Activated naive CD8-positive, alpha-beta T cell treated with anti-CD3 and anti-CD28 coated beads, Interleukin-2, amount 50 U/mL, for 24 hours (primary cell): ENCODE data around the gene MPND.

Source experiments
- ATAC-seq: fragments of 150-1000 bp; cut with Tn5 transposase; one replicate; pipeline ENCODE4 v1.10.0; 2021
- DNase-seq: peaks from one replicate; pipeline ENCODE4 v3.0.0; 2021
- H3K27ac Mint-ChIP-seq: one replicate; pipeline ENCODE4 v1.8.0; 2021; ENCODE audit warnings: mild to moderate bottlenecking, mixed read lengths
- H3K27me3 Mint-ChIP-seq: one replicate; pipeline ENCODE4 v1.8.0; 2021; ENCODE audit warnings: mixed read lengths
- H3K36me3 Mint-ChIP-seq: one replicate; pipeline ENCODE4 v1.8.0; 2021; ENCODE audit warnings: low read depth, mixed read lengths
- H3K4me1 Mint-ChIP-seq: one replicate; pipeline ENCODE4 v1.8.0; 2021; ENCODE audit warnings: mixed read lengths
- H3K4me3 Mint-ChIP-seq: one replicate; pipeline ENCODE4 v1.8.0; 2021; ENCODE audit warnings: mild to moderate bottlenecking, moderate library complexity, mixed read lengths
- H3K9me3 Mint-ChIP-seq: one replicate; pipeline ENCODE4 v1.8.0; 2021; ENCODE audit warnings: mixed read lengths

The MPND gene

GRCh38 chr19:4305659-4306058 lies 37.7 kb upstream of the MPND start:
- peaks cover 25% of the 10 kb centered on the region for H3K4me1 Mint-ChIP-seq
- H3K9me3 Mint-ChIP-seq: no peaks in the 10 kb centered on the region
- no peak overlapping the region for H3K27ac Mint-ChIP-seq
- H3K4me3 Mint-ChIP-seq: peak overlapping the region; percentile 54
- peaks cover 3% of the 10 kb centered on the region for H3K27me3 Mint-ChIP-seq
- no peak for DNase-seq
- ATAC-seq: no peak
- H3K36me3 Mint-ChIP-seq: no peaks in the 10 kb centered on the region

GRCh38 chr19:4310247-4311121 lies 32.9 kb upstream of the MPND start:
- H3K27ac Mint-ChIP-seq: no peak overlapping the region

GRCh38 chr19:4313847-4314490 lies 29.4 kb upstream of the MPND start:
- Mint-ChIP-seq H3K4me1 (no peaks in the 10 kb centered on the region), H3K9me3 (no peaks in the 10 kb centered on the region), H3K27me3 (no peaks in the 10 kb centered on the region), H3K27ac (no peak overlapping the region), H3K36me3 (peaks cover 2% of the 10 kb centered on the region), H3K4me3 (no peak overlapping the region)
- no peak for DNase-seq
- ATAC-seq: no peak

More at GRCh38 chr19:4310247-4311121, 32.9 kb upstream of the MPND start:
- ATAC-seq: peak; percentile 46
- Mint-ChIP-seq H3K9me3 (no peaks in the 10 kb centered on the region), H3K36me3 (peaks cover 2% of the 10 kb centered on the region), H3K27me3 (no peaks in the 10 kb centered on the region), H3K4me1 (no peaks in the 10 kb centered on the region), H3K4me3 (no peak overlapping the region)
- peak; percentile 48 for DNase-seq

- no peaks in the 10 kb centered on the region for H3K27me3 Mint-ChIP-seq
- DNase-seq: no peak
- H3K36me3 Mint-ChIP-seq: peaks cover 3% of the 10 kb centered on the region
Measured at GRCh38 chr19:4316956-4317355, 26.4 kb upstream of the MPND start.

GRCh38 chr19:4318460-4318859 lies 24.9 kb upstream of the MPND start:
- Mint-ChIP-seq H3K4me3 (no peak overlapping the region), H3K4me1 (no peaks in the 10 kb centered on the region), H3K36me3 (peaks cover 3% of the 10 kb centered on the region), H3K27me3 (no peaks in the 10 kb centered on the region), H3K9me3 (peaks cover 15% of the 10 kb centered on the region), H3K27ac (no peak overlapping the region)
- DNase-seq: no peak
- no peak for ATAC-seq

More at GRCh38 chr19:4316956-4317355, 26.4 kb upstream of the MPND start:
- no peak overlapping the region for H3K27ac Mint-ChIP-seq
- no peaks in the 10 kb centered on the region for H3K4me1 Mint-ChIP-seq
- no peak for ATAC-seq
- no peak overlapping the region for H3K4me3 Mint-ChIP-seq
- peaks cover 15% of the 10 kb centered on the region for H3K9me3 Mint-ChIP-seq

GRCh38 chr19:4319067-4319718 lies 24.2 kb upstream of the MPND start:
- Mint-ChIP-seq H3K4me3 (no peak overlapping the region), H3K27ac (no peak overlapping the region), H3K27me3 (no peaks in the 10 kb centered on the region), H3K9me3 (peaks cover 15% of the 10 kb centered on the region), H3K4me1 (no peaks in the 10 kb centered on the region), H3K36me3 (peaks cover 3% of the 10 kb centered on the region)
- no peak for DNase-seq
- ATAC-seq: no peak

GRCh38 chr19:4320419-4320818 lies 22.9 kb upstream of the MPND start:
- H3K4me1 Mint-ChIP-seq: no peaks in the 10 kb centered on the region
- no peaks in the 10 kb centered on the region for H3K27me3 Mint-ChIP-seq
- no peak for DNase-seq
- H3K36me3 Mint-ChIP-seq: peaks cover 2% of the 10 kb centered on the region
- no peak for ATAC-seq
- H3K4me3 Mint-ChIP-seq: no peak overlapping the region
- H3K9me3 Mint-ChIP-seq: peaks cover 15% of the 10 kb centered on the region
- H3K27ac Mint-ChIP-seq: no peak overlapping the region

- Mint-ChIP-seq H3K36me3 (peaks cover 2% of the 10 kb centered on the region), H3K27me3 (no peaks in the 10 kb centered on the region), H3K27ac (no peak overlapping the region), H3K4me3 (no peak overlapping the region), H3K9me3 (peaks cover 15% of the 10 kb centered on the region), H3K4me1 (peaks cover 19% of the 10 kb centered on the region)
- DNase-seq: no peak
- ATAC-seq: no peak
Measured at GRCh38 chr19:4322942-4323665, 20.3 kb upstream of the MPND start.

GRCh38 chr19:4323692-4324091 lies 19.7 kb upstream of the MPND start:
- ATAC-seq (no peak), DNase-seq (no peak)
- H3K27me3 Mint-ChIP-seq: peaks cover 2% of the 10 kb centered on the region
- H3K9me3 Mint-ChIP-seq: peaks cover 15% of the 10 kb centered on the region
- peaks cover 25% of the 10 kb centered on the region for H3K4me1 Mint-ChIP-seq
- H3K27ac Mint-ChIP-seq: no peak overlapping the region
- H3K4me3 Mint-ChIP-seq: no peak overlapping the region
- peaks cover 2% of the 10 kb centered on the region for H3K36me3 Mint-ChIP-seq

- DNase-seq: no peak
- ATAC-seq: no peak
- H3K9me3 Mint-ChIP-seq: peaks cover 12% of the 10 kb centered on the region
- no peak overlapping the region for H3K27ac Mint-ChIP-seq
- peaks cover 27% of the 10 kb centered on the region for H3K4me1 Mint-ChIP-seq
- no peak overlapping the region for H3K4me3 Mint-ChIP-seq
- H3K36me3 Mint-ChIP-seq: peaks cover 2% of the 10 kb centered on the region
- peaks cover 2% of the 10 kb centered on the region for H3K27me3 Mint-ChIP-seq
Measured at GRCh38 chr19:4324228-4324627, 19.1 kb upstream of the MPND start.

GRCh38 chr19:4326215-4326836 lies 17.0 kb upstream of the MPND start:
- Mint-ChIP-seq H3K27ac (no peak overlapping the region), H3K4me3 (peak overlapping the region; percentile 8), H3K36me3 (peaks cover 2% of the 10 kb centered on the region), H3K9me3 (no peaks in the 10 kb centered on the region), H3K27me3 (peaks cover 2% of the 10 kb centered on the region), H3K4me1 (peaks cover 32% of the 10 kb centered on the region)
- ATAC-seq (no peak), DNase-seq (no peak)

- peaks cover 2% of the 10 kb centered on the region for H3K27me3 Mint-ChIP-seq
- peak overlapping the region; percentile 83 for H3K4me3 Mint-ChIP-seq
- H3K27ac Mint-ChIP-seq: no peak overlapping the region
- ATAC-seq: no peak
- H3K36me3 Mint-ChIP-seq: peaks cover 2% of the 10 kb centered on the region
- DNase-seq: peak; percentile 37
- no peaks in the 10 kb centered on the region for H3K9me3 Mint-ChIP-seq
- peaks cover 32% of the 10 kb centered on the region for H3K4me1 Mint-ChIP-seq
Measured at GRCh38 chr19:4326837-4327251, 16.5 kb upstream of the MPND start.

GRCh38 chr19:4327252-4327876 lies 16.0 kb upstream of the MPND start:
- H3K36me3 Mint-ChIP-seq: peaks cover 2% of the 10 kb centered on the region
- no peak overlapping the region for H3K27ac Mint-ChIP-seq
- peak overlapping the region; percentile 83 for H3K4me3 Mint-ChIP-seq
- ATAC-seq: peak; percentile 7
- peak; percentile 79 for DNase-seq
- no peaks in the 10 kb centered on the region for H3K9me3 Mint-ChIP-seq
- peaks cover 32% of the 10 kb centered on the region for H3K4me1 Mint-ChIP-seq
- peaks cover 2% of the 10 kb centered on the region for H3K27me3 Mint-ChIP-seq
